ENCODE results near the gene TTC9B.

Gene TTC9B

GRCh38 chr19:40233811-40234389 is 15.7 kb upstream of the TTC9B start:
- DNase-seq (ENCODE audit: low read depth): no peak
- TF ChIP-seq CTCF (conservative IDR thresholded peaks at IDR 0.05; ENCODE audit: low read length): no peak
- no peak overlapping the region for H3K4me3 ChIP-seq (ENCODE audit: low read length)

- TF ChIP-seq CTCF (conservative IDR thresholded peaks at IDR 0.05; ENCODE audit: low read length): no peak
- no peak overlapping the region for H3K4me3 ChIP-seq (ENCODE audit: low read length)
- DNase-seq (ENCODE audit: low read depth): no peak
Observed at GRCh38 chr19:40232949-40233810, 15.0 kb upstream of the TTC9B start.

GRCh38 chr19:40232479-40232878 is 14.3 kb upstream of the TTC9B start:
- no peak overlapping the region for H3K4me3 ChIP-seq (ENCODE audit: low read length)
- TF ChIP-seq CTCF (conservative IDR thresholded peaks at IDR 0.05; ENCODE audit: low read length): no peak
- no peak for DNase-seq (ENCODE audit: low read depth)

GRCh38 chr19:40231544-40232424 is 13.6 kb upstream of the TTC9B start:
- H3K4me3 ChIP-seq (ENCODE audit: low read length): no peak overlapping the region
- DNase-seq (ENCODE audit: low read depth): no peak
- TF ChIP-seq CTCF (conservative IDR thresholded peaks at IDR 0.05; ENCODE audit: low read length): no peak

- H3K4me3 ChIP-seq (ENCODE audit: low read length): no peak overlapping the region
- no peak for DNase-seq (ENCODE audit: low read depth)
- TF ChIP-seq CTCF (conservative IDR thresholded peaks at IDR 0.05; ENCODE audit: low read length): no peak
Observed at GRCh38 chr19:40231057-40231456, 12.9 kb upstream of the TTC9B start.

- no peak for DNase-seq (ENCODE audit: low read depth)
- H3K4me3 ChIP-seq (ENCODE audit: low read length): no peak overlapping the region
- no peak for TF ChIP-seq CTCF (conservative IDR thresholded peaks at IDR 0.05; ENCODE audit: low read length)
Observed at GRCh38 chr19:40229926-40230417, 11.8 kb upstream of the TTC9B start.

Data from AG10803 (cell line).